Measurements from ENCODE around the gene WDR6. TPM values are rescaled to one million over a fixed set of nuclear protein-coding genes. Genes with fewer than 3 reads are reported as not detected.

Gene WDR6
- total RNA-seq, 1 experiment from 2014 or later: 213 TPM

- peak; percentile 51 for TF ChIP-seq ARID4B (CRISPR knock-in tag; IDR thresholded peaks at IDR 0.05; ENCODE audit: borderline replicate concordance)
- TF ChIP-seq ELF4 (CRISPR knock-in tag; IDR thresholded peaks at IDR 0.05; ENCODE audit: low read depth): no peak
- TF ChIP-seq ZNF232 (CRISPR knock-in tag; IDR thresholded peaks at IDR 0.05): peak; percentile 85; the same call in 1 of the 2 replicates
- peak; percentile 83 for TF ChIP-seq ZMAT4 (CRISPR knock-in tag; IDR thresholded peaks at IDR 0.05)
- no peak for TF ChIP-seq TCF7 (CRISPR knock-in tag; IDR thresholded peaks at IDR 0.05; ENCODE audit: low read depth)
- no peak for TF ChIP-seq ATF3 (CRISPR knock-in tag; conservative IDR thresholded peaks at IDR 0.05)
- TF ChIP-seq ESRRA (CRISPR knock-in tag; IDR thresholded peaks at IDR 0.05; ENCODE audit: borderline replicate concordance): peak; percentile 48; the same call in 1 of the 2 replicates
- no peak for TF ChIP-seq JUN (CRISPR knock-in tag; IDR thresholded peaks at IDR 0.05)
- no peak for TF ChIP-seq ZNF121 (CRISPR knock-in tag; IDR thresholded peaks at IDR 0.05)
- peak; percentile 70; the same call in 1 of the 2 replicates for TF ChIP-seq ZNF671 (CRISPR knock-in tag; IDR thresholded peaks at IDR 0.05)
- no peak for TF ChIP-seq CDX4 (CRISPR knock-in tag; IDR thresholded peaks at IDR 0.05; ENCODE audit: borderline replicate concordance)
- peak; percentile 68 for TF ChIP-seq E2F5 (CRISPR knock-in tag; IDR thresholded peaks at IDR 0.05)
- TF ChIP-seq NR3C1 (CRISPR knock-in tag; conservative IDR thresholded peaks at IDR 0.05; ENCODE audit: low read depth): no peak
- TF ChIP-seq NFE2L1 (CRISPR knock-in tag; IDR thresholded peaks at IDR 0.05): no peak
- TF ChIP-seq ZNF263 (CRISPR knock-in tag; IDR thresholded peaks at IDR 0.05; ENCODE audit: low read depth): no peak
- peak; percentile 52; the same call in 1 of the 2 replicates for TF ChIP-seq ZNF281 (CRISPR knock-in tag; IDR thresholded peaks at IDR 0.05)
- TF ChIP-seq SP1 (CRISPR knock-in tag; conservative IDR thresholded peaks at IDR 0.05): peak; percentile 89
- 0 out of 2 replicates have a peak, but pooled peaks have one; percentile 27 for TF ChIP-seq ERG (CRISPR knock-in tag; IDR thresholded peaks at IDR 0.05)
- peak; percentile 70; the same call in 1 of the 2 replicates for TF ChIP-seq AFF4 (CRISPR knock-in tag; IDR thresholded peaks at IDR 0.05; ENCODE audit: borderline replicate concordance)
- no peak for TF ChIP-seq ZNF396 (CRISPR knock-in tag; IDR thresholded peaks at IDR 0.05; ENCODE audit: borderline replicate concordance)
These were observed at the start of gene WDR6 (continued) for GRCh38 chr3:49007068-49007770.
